HG03460 (cell line): ENCODE results near the gene ROBO1.

Experiments
- ATAC-seq: cut with Tn5 transposase; IDR thresholded peaks from one replicate; pipeline ENCODE4 v1.9.1; 2021; ENCODE audit not compliant: unreplicated experiment

ROBO1 gene

DNA sequence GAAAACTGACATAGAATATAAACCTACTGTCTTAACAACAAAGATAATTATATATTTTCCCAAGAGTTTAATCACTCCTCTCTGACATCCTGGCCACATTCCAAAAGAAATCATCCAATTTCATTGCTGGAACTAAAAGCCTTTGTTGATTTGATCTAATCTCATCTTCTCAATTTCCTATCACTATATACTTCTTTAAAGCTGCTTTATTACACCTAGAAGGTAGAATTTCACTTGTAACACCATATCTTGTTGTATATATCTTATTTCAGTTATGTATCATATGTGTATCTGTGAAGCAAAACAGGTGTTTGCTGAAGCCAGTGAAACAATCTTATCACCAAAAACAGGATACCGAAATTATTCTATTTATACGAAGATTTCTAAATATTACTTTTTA is 740.2 kb downstream of the ROBO1 start:
- no peak for ATAC-seq

DNA sequence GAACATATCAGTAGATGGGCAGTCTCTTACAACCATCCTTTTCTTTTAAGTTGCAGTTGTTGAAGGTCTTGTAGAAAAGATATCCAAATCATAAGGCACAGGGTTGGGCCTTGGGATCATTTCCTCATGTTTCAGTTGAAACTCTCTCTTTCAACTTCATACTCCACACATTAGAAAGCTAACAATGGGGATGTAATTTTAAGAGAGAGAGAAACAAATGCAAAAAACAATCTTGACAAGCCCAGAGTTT is 747.9 kb downstream of the ROBO1 start:
- ATAC-seq, result no peak

DNA sequence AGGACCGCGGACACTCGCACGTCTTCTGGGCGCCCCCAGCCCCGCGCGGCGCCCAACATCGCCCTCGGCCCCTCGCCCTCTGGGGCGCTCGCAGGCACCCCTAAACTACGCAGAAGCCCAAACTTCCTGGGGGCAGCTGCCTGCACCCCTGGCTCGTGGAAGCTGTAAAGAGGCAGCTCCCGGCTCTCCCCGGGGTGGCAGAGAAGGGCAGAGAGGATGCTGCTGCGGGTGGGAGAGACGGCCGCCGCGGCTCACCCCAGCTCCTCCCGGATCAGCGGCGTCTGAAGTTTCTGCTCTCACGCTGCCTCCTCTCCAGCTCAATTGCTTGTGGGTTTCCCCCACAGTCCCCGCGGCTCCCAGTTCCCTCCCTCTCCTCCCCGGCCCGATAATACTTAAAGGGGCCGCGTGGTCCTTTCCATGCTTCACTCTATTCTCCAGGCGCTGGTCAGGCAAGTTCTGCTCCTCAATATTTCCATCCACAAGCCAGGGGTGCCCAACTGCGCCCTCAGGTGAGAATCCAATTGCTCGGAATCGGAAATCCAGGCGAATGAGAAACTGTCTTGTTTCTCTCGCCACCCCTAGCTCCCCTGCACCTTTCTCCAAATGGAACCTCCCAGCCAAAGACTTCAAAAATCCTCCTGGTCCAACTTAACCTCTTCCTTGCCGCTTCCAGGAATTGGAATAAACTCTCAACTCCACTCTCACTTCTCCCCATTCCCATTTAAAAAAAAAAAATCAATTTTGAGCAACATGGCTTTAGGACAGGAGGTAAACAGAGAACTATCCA is 748.5 kb downstream of the ROBO1 start:
- ATAC-seq, result peak; percentile 58

DNA sequence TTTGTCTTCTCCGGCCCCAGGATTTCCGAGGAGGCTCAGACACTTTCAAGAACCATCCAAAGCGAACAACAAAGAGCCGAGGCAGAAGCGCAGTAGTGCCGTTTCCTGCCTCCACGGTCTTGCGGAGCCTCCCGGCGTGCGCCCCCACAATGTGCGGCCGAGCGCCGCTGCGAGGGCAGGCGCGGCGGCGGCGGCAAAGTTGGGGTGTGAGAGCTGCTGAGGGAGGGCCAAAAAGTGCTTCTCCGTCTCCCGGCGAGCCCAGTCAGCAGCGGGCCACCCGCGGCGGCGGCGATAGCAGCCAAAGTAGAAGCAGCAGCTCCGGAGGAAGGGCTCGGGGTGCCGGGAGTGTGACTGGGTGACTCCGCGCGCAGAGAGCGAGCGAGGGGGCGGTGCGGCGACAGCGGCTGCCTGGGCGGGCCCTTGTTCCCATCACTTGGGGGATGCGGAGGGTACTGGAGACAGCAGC is 749.1 kb downstream of the ROBO1 start:
- ATAC-seq, result peak; percentile 44

DNA sequence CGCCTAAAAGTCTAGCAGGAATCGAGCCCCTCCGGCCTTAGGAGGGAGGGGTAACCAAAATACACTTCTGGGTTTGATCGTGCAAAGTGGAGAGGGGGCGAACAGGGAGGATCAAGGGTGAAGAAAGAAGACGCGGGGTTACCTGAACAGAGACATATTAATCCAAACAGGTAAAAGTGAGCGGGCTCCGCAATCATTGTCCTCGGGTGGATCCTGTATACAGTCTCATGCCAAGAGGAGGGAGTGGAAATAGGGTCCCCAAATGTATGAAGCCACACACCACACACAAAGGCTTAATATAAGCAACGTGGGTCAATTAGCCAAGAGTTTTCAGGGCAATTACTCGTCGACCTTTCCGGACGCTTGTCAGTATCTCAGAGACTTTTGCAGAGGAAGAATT is 749.5 kb downstream of the ROBO1 start:
- ATAC-seq, result no peak

DNA sequence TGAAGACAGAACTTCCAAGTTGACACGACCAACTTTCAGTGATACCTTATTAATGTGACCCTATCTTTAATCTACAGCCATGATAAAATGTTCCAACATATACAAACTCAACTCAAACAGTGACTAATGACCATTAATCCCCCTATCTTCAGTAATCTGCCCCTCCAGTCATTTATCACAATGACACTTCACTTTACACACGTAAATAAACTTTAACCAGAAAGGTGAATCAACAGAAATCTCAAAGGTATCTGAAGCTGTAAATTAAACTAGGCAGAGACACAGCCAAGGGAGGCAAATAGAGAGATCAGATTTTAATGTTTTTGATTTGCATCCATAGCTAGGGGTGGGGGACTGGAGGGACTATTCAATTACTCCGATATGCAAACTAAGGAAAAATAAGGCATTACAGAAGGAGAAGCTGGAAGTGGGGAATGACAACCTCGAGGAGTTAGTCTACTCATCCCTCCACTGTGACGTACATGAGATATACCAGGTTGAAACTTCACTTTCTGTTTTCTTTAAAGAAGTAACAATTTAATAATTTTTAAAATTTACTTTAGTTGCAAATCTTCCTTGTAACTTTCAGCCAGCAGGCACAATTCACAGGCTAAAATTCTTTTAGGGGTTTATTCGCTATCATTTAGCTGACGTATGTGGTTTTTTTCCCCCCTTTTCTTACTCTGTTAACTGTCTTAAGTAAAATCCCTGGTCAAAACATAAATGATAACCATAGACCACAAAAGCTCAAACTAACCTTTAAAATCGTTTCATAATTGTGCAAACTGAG is 751.0 kb downstream of the ROBO1 start:
- ATAC-seq, result no peak

DNA sequence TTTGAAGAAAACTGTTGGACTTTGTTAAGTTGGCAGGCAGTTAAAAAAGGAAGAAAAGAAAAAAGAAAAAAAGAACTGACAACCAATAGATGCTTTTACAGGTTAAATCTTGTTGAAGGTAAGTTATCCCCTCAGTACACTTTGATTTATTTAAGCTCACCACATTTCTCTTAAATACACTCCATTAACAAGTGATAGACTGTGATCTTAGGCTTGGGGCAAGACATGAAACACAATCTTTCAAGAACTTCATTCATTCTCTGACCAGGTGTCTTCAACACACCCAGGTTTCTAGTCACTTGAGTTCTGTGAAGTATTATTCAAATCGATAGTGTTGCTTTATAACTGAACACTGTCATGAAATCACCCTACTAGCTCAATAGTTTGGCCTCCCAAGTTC is 751.9 kb downstream of the ROBO1 start:
- ATAC-seq, result no peak

DNA sequence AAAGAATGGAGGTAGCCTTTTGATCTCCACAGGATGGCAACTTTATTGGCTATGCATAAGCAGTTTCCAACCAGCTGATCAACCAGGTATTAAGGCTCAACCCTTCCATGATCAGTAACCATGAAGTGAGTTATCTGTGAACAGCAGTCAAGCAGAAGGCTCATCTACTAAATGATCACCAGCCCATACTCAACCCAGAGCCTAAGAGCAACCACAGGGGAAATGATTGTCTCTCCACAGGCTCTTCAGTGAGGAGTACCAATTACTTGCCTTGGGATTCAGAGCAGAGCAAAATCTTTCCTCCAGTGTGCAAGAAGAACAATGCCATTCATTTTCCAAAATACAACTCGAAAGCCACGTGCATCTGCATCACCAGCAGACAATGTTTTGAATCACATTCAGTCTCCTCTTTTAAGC is 754.8 kb downstream of the ROBO1 start:
- no peak for ATAC-seq

DNA sequence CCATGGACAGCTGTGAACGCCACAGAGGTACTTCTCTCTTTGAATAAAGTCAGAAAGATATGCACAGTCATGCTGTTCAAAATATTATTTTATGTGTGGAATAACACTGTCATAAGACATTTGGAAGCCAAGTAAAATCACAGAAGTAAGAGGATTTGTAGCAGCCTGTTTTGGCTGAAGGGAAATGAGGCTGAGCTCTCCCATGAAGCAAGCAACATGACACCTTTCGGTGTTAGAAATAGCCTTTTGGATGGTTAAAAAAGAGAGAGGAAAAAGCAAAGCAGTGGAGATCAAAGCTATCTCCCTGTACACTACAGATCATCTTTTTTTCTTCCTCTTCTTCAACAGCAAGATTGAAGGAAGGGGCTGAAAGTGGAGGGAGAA is 755.3 kb downstream of the ROBO1 start:
- no peak for ATAC-seq

DNA sequence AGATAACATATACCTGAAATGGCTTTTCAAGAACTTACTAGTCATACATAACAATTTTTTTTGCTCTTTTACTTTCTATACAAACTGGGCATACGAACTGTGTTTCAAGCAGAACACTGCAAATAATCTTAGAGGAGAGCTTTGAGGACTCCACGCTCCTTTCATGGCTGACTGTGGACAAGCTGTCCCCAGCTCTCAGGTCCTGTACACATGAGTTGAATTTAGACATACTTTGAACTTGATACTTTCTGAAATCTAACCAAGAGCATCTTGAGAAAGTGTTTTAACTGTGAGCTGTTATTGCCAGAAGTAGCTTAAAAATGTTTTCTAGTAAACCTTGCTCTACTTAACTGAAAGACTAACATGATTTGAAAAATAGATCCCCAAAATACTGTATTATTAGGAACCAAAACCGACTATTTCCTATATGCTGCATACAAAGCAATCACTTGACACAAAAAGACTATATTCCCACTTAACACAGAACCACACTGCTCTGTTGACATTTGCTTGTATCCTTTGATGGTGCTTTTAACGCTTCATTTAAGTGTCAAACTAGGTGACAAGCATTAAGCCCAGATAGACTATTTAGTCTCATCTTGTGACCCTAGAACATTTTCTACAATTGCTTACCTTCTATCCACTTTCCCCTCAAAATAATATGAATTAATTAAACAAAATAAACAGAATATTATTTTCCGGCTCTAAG is 755.8 kb downstream of the ROBO1 start:
- no peak for ATAC-seq

DNA sequence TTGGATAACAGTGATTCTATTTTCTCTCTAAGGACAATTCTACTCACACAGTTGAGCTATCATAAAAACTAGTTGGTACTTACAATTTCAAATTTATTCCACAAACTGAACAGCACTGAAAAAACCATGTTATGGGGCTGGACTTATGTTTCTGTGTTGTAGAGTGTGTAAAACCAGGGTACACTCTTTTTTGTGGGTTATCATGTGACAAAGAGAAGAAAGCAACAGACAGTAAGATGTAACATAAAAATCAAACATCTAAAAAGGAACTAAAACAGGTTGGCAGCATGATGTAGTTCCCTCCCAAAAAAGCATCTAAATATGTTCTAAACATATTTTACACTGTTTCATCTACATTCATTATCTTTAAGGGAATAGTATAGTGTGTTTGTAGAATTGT is 757.9 kb downstream of the ROBO1 start:
- ATAC-seq, result no peak

DNA sequence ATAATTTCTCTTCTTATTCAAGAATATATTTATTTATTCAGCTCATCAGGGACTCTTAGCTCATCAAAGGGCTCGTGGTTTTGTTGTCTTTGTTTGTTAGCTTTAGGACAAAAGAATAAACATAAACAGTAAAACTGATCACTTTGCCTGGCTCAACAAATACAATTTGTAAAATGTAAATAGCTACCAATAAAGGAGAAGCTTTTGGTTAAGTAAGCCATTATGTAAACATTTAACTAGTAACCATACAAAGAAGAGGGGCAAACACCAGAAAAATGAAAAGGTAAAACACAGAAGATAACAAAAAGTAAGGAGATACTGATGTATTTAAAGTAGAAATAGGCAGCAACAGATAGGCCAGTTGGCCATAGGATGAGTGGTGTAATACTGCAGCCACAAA is 761.7 kb downstream of the ROBO1 start:
- no peak for ATAC-seq

DNA sequence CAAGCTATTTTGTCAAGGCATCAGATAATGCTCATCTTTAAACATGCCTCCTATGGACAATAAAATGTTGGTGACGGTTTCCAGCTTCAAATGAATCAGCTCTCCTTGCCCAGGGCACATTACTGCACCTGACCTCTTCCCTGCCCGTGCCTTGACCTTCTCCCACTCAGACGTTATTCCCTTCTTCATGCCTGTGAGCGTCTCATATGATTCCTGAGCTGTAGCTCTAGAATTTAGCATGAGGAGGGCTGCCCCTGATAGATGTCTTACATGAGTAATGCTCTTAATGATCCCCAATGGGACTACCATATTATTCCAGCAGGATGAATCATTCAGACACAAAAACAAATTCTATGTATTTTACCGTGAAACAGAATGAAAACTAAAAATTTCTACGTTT is 762.7 kb downstream of the ROBO1 start:
- no peak for ATAC-seq

DNA sequence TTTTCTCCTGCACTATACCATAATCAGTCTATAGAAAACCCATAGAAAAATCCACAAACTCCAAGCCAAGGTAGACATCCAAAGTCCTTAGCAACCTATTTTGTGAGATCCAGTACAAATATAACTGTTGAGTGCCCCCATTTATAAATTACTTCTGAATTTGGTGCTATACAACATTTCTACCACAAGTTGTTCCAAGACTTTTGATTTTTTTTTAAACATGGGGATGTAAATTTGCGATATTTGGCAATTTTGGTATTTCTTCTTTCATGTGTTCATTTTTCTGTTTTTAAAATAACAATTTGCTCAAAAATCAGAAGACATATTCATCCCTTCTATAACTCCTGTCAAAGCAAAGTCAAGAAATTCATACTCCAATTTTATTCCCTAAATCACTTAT is 763.8 kb downstream of the ROBO1 start:
- ATAC-seq, result no peak

DNA sequence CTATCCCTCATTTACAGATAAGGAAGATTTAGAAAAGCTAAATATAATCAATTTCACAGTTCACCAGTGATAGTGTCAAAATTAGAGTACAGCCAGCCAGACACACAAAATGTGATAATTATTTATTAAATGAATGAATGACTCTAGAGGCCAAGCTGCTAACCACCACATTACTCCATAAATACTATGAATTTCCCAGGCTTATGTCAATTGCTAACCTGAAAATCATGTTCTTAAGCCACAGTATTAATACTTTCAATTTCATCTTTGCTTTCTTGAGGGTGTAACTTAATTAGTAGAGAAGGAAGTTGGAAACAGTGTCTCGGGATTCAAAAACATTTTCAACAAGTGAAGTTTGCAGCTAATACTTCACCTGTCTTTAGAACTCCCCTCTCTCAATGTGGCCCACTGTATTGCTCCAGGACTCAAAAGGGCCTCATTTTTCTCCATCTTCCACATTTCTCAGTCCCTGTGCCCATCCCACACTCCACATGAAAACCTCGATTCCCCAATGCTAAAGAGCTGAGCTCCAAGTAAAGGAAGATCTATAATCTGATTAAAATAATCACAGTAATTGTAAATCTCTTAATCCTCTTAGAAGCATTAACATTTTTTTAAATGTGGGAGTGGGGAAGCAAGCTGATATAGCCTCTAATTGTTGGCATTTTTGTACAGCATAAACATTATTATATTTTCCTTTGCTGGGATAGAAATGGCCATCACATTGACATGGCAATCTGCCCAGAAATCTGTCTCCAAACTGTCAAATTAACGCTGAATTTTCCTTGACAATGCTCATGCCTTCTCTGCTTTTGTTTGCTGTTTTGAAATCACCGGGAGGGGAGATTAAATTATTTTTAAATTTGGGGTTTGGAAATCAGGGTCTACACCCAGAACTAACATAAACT is 765.1 kb downstream of the ROBO1 start:
- no peak for ATAC-seq

DNA sequence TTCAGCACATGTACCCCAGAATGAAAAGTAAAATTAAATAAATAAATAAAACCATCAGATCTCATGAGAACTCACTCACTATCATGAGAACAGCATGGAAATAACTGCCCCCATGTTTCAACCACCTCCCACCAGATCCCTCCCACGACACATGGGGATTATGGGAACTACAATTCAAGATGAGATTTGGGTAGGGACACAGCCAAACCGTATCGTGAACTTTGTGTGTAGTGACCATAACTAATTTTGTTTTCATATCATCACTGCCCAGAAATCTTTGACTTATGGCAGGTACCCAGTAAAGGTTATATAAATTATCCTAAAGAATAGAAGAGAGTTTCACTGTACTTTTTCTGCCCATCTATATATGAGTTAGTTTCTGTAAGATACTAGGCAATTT is 766.5 kb downstream of the ROBO1 start:
- ATAC-seq, result no peak

DNA sequence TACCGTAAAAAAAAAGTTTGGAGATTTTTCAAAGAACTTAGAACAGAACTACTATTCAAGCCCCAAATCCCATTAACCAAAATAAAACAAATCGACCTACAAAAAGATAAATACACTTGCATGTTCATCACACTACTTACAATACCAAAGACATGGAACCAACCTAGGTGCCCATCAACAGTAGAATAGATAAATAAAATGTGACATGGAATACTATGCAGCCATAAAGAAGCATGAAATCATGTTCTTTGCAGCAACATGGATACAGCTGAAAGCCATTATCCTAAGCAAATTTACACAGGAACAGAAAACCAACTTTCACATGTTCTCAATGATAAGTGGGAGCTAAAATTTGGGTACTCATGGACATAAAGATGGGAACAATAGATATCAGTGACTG is 768.7 kb downstream of the ROBO1 start:
- no peak for ATAC-seq

DNA sequence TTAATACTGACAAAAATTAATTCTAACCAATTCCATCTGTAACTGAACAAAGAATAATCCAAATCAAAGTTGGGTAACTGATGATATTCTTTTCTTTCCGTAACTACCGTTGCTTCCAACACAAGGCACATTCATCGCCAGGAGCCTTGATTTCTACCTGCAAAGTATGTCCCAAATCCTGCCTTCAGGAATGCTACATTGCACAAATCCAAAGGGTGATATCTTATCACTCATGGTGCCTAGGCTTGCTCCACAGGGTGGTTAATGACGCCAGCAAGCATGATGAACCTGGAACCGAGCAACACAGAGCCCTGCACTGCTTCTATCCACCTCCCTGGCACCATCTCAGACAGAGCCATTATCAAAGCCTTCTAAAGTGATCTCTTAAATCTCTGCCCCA is 772.7 kb downstream of the ROBO1 start:
- no peak for ATAC-seq

DNA sequence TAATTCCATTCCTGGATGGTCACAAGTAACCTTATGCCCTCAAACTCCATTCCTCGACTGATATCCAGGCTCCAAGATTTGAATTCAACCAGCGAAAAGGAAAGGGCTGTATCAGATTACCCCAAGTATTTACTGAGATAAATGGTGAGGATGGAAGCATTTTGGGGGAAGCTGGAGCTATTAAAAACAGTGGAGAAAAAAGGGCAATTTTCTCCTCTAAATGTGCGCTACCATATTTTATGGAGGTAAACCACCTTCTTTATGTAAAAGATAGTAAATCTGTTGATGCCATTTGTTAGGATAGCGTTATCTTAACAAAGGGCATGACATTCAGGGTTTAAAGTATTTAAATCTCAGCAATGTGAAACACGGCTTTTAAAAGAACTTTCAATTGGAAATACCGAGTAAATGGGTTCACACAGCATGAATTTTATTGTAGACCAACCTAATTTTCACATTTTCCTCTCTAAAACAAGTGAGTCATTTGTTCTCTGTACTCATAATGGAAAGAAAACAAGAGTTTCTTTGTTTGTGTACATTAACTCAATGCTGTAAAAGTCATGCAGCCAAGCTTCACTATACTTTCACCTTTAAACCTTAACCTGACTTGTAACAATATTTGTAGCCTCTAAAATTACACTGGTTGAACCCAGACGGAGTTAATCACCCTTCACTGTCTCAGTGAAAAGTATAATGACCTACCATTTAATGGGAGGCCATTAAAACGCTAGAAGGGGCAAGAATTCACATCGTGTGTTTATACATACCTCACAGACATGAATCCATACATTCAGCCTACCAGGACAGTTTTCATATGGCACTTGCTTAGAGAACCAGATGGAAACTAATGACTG is 773.4 kb downstream of the ROBO1 start:
- ATAC-seq, result no peak

DNA sequence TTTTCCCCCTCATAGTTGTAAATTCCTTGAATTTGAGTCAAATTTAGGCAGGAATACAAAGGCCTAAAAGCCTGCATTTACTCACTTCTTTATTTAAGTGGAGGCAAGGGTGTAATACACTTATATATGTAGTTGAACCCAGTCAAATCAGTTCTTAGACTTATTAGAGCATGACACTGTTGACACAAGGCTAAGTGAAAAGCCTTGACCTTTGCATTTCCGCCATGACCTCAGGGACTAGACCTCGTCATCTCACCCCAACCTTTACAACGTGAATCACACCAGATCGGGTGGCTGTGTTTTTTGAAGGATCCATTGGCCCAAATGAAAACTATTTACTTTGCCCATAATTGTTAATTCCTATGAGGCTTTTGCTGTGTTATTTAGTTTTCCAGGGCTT is 774.4 kb downstream of the ROBO1 start:
- ATAC-seq, result no peak
